B cell (primary cell): ENCODE measurements around the gene PROM2. TPM values are rescaled to one million over a fixed set of nuclear protein-coding genes. Genes with fewer than 3 reads are reported as not detected.
"Not testable (repeated sequence)": the region's sequence is repeated elsewhere in the genome, so short reads cannot be mapped to it uniquely, and the experiment has no call there.

ENCODE experiments used
- ATAC-seq: fragments of 200-7000 bp; cut with Tn5 transposase; one replicate; pipeline ENCODE4 v1.10.0; 2021; ENCODE audit warnings: low read depth, mild to moderate bottlenecking, moderate number of reproducible peaks, moderate library complexity
- CTCF ChIA-PET: fragments of 350-600 bp; sonication (Branson Sonifier 250); formaldehyde crosslinking; loops from one replicate; lab custom pipeline; 2021; ENCODE audit warnings: antibody characterized with exemption, inconsistent platforms; lab: Charles Lee
- POLR2A ChIA-PET: fragments of 350-600 bp; sonication (Branson Sonifier 250); formaldehyde crosslinking; loops from one replicate; lab custom pipeline; 2021; ENCODE audit warnings: antibody characterized with exemption; lab: Charles Lee
- DNase-seq: peaks from one replicate; pipeline ENCODE4 v3.0.0; 2013
- H2AFZ ChIP-seq: 2 replicates; pipeline ENCODE4 v1.6.1; 2012; ENCODE audit warnings: mild to moderate bottlenecking, low read depth, low read length; ENCODE audit not compliant: insufficient read depth, poor library complexity, severe bottlenecking
- H3K27ac ChIP-seq, 2 donors: 1 replicate in 1 of 2; 2 replicates in 1 of 2; pipeline ENCODE4 v1.5.1; 2012 to 2013; ENCODE audit warnings: low read length in 2 of 2, mild to moderate bottlenecking in 2 of 2, moderate library complexity in 1 of 2
- H3K27me3 ChIP-seq, 4 experiments: fragments of 200-600 bp in 1 of 4; sonication (generic) in 1 of 4; replicated peaks in 1 of 4; 1 replicate in 2 of 4; 2 replicates in 2 of 4; pipeline versions ENCODE4 v1.6.1 to v1.7.0; 2013 to 2016; ENCODE audit warnings: low read length in 3 of 4, mild to moderate bottlenecking in 2 of 4, mixed read lengths in 1 of 4, moderate library complexity in 1 of 4; ENCODE audit not compliant: insufficient read depth in 4 of 4, control insufficient read depth in 3 of 4; ENCODE audit errors: control extremely low read depth in 1 of 4
- H3K36me3 ChIP-seq, 2 experiments: replicated peaks in 1 of 2; 1 replicate in 1 of 2; 2 replicates in 1 of 2; pipeline versions ENCODE4 v1.6.1 to v1.7.1; 2013; ENCODE audit warnings: low read length in 1 of 2; ENCODE audit not compliant: insufficient read depth in 2 of 2, control insufficient read depth in 1 of 2; ENCODE audit errors: control extremely low read depth in 1 of 2, extremely low read depth in 1 of 2
- H3K4me1 ChIP-seq, 2 donors: fragments of 200-600 bp in 1 of 2; sonication (generic) in 1 of 2; 1 replicate in 1 of 2; 2 replicates in 1 of 2; pipeline versions ENCODE4 v1.5.1 to v1.6.1; 2013 to 2017; ENCODE audit warnings: low read length in 2 of 2; ENCODE audit not compliant: control insufficient read depth in 2 of 2, insufficient read depth in 2 of 2
- H3K4me2 ChIP-seq: replicated peaks from 2 replicates; pipeline ENCODE3; 2012; ENCODE audit warnings: mild to moderate bottlenecking, low read depth, low read length; ENCODE audit not compliant: poor library complexity, severe bottlenecking
- H3K4me3 ChIP-seq, 5 experiments: fragments of 200-600 bp in 1 of 5; sonication (generic) in 1 of 5; 1 replicate in 3 of 5; 2 replicates in 2 of 5; pipeline versions ENCODE4 v1.5.1 to v1.7.0; 2011 to 2016; ENCODE audit warnings: low read length in 4 of 5, mild to moderate bottlenecking in 4 of 5, low read depth in 2 of 5, control low read depth in 1 of 5, moderate library complexity in 1 of 5; ENCODE audit not compliant: insufficient read depth in 1 of 5; ENCODE audit errors: control extremely low read depth in 1 of 5, extremely low read depth in 1 of 5
- H3K79me2 ChIP-seq: fragments of 200-600 bp; sonication (generic); one replicate; pipeline ENCODE4 v1.6.0; 2016; ENCODE audit warnings: low read length; ENCODE audit not compliant: control insufficient read depth, insufficient read depth
- H3K9ac ChIP-seq: fragments of 200-600 bp; sonication (generic); 2 replicates; pipeline ENCODE4 v1.6.1; 2017; ENCODE audit warnings: mild to moderate bottlenecking, low read length, moderate library complexity
- H3K9me3 ChIP-seq, 3 donors: one replicate each; pipeline versions ENCODE4 v1.6.1 to v1.7.1; 2013; ENCODE audit warnings: low read length in 2 of 3; ENCODE audit not compliant: control insufficient read depth in 2 of 3, insufficient read depth in 1 of 3; ENCODE audit errors: control extremely low read depth in 1 of 3
- H4K20me1 ChIP-seq: 2 replicates; pipeline ENCODE4 v1.6.0; 2012; ENCODE audit warnings: mild to moderate bottlenecking, low read length; ENCODE audit not compliant: insufficient read depth, control insufficient read depth, poor library complexity, severe bottlenecking
- H3K27ac Mint-ChIP-seq: one replicate; pipeline ENCODE4 v1.8.0; 2021; ENCODE audit warnings: mixed read lengths
- H3K27me3 Mint-ChIP-seq: one replicate; pipeline ENCODE4 v1.8.0; 2021; ENCODE audit warnings: mixed read lengths
- H3K4me1 Mint-ChIP-seq: one replicate; pipeline ENCODE4 v1.8.0; 2021; ENCODE audit warnings: mixed read lengths
- H3K4me3 Mint-ChIP-seq: one replicate; pipeline ENCODE4 v1.8.0; 2021; ENCODE audit warnings: mixed read lengths
- H3K9me3 Mint-ChIP-seq: one replicate; pipeline ENCODE4 v1.8.0; 2022; ENCODE audit warnings: mixed read lengths; ENCODE audit not compliant: insufficient read depth
- CTCF ChIP-seq: fragments of 200-600 bp; IDR thresholded peaks from one replicate; pipeline ENCODE4 v1.8.0; 2022; ENCODE audit warnings: antibody characterized with exemption, mild to moderate bottlenecking
- EZH2 ChIP-seq: IDR thresholded peaks from 2 replicates; pipeline ENCODE4 v1.6.1; 2012; ENCODE audit warnings: borderline replicate concordance, low read depth, mild to moderate bottlenecking, moderate library complexity, low read length; ENCODE audit not compliant: insufficient read depth, poor library complexity, severe bottlenecking
- WGBS: methylation state at CpG from one replicate; pipeline ENCODE4 v1.1.5; 2013; ENCODE audit warnings: missing lambda C conversion rate; ENCODE audit not compliant: insufficient coverage; 5-methylcytosine and 5-hydroxymethylcytosine counted together
- intact Hi-C: fragments of 100-400 bp; cut with micrococcal nuclease; formaldehyde crosslinking; loops from one replicate; pipeline ENCODE4 v1.10.0; 2022
- polyA plus RNA-seq: library from polyadenylated mRNA; depleted of rRNA; stranded (reverse); fragments of >200 nt; gene quantifications from 2 replicates; pipeline ENCODE4 v1.2.3, GENCODE V29; 2012
- total RNA-seq, 2 donors: library from RNA; stranded (reverse); fragments of 120-200 nt in 1 of 2; gene quantifications; 1 replicate in 1 of 2; 2 replicates in 1 of 2; pipeline versions ENCODE4 v1.2.3 to v1.2.4, GENCODE V29; 2013 to 2022

The PROM2 gene
- total and polyA plus RNA-seq, 2 donors (not counting 1 experiment from before 2014, with no cell fraction given), result 0.67 to 1.3 TPM

DNA sequence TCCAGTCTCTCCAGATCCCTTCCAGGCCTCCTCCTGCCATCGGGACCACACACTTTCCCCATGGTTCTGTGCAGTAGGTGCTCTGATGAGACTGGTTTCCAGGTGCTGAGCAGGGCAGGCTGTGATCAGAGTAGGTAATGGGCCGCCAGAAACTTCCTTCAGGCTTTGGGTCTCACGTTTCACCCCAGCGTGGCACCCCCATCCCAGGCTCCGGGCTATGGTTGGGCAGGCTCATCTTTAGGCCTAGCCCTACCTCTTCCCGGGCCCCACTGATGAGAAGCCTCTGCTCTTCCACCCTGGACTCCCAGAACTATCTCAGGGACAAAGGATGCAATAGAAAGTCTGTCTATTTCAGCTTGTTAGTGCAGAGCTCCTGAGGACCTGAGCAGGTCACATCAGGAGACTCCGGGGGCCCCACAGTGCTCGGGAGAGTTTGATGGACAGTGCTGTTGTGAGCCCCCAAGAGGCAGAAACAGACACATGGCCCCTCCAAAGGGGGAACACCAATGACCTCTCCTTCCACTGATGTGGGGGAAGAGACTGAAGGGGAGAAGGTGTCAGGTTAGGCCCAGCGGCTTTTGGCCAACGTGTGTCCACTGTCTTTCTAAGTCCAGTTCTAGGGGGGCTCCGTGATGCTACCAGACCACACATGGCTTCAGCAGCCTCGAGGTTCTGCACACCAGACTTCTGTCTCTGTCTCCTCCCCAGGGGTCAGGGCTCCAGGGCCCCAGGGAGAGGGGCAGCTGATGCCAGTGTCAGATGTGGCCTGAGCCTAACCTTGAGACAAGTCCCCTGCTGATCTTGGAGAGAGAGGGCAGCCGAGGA is 5.8 kb upstream of the PROM2 start:
- TF ChIP-seq EZH2 (no peak), CTCF (no peak)
- H3K27ac Mint-ChIP-seq, result no peak overlapping the region
- no peaks in the 10 kb centered on the region for H3K4me1 Mint-ChIP-seq
- no peak overlapping the region for H3K4me2 ChIP-seq
- no peak overlapping the region for H3K9ac ChIP-seq
- no peak overlapping the region for H3K27ac ChIP-seq
- no peak overlapping the region for H3K4me3 Mint-ChIP-seq
- no peaks in the 10 kb centered on the region for H3K79me2 ChIP-seq
- CTCF ChIA-PET, result no interaction called here
- intact Hi-C loops, result no loop called here
- H3K36me3 ChIP-seq, result no peaks in the 10 kb centered on the region
- H3K27me3 ChIP-seq, result no peaks in the 10 kb centered on the region
- no peaks in the 10 kb centered on the region for H3K9me3 Mint-ChIP-seq
- ATAC-seq (no peak), DNase-seq (no peak)
- no peaks in the 10 kb centered on the region for H3K9me3 ChIP-seq
- H3K27me3 Mint-ChIP-seq, result peaks cover 3% of the 10 kb centered on the region
- no peak overlapping the region for H3K4me3 ChIP-seq
- H4K20me1 ChIP-seq, result no peaks in the 10 kb centered on the region
- no peaks in the 10 kb centered on the region for H3K4me1 ChIP-seq
- no peak overlapping the region for H2AFZ ChIP-seq
- POLR2A ChIA-PET, result no interaction called here
- 90% methylated on average over 13 of the region's 13 CpGs for WGBS

DNA sequence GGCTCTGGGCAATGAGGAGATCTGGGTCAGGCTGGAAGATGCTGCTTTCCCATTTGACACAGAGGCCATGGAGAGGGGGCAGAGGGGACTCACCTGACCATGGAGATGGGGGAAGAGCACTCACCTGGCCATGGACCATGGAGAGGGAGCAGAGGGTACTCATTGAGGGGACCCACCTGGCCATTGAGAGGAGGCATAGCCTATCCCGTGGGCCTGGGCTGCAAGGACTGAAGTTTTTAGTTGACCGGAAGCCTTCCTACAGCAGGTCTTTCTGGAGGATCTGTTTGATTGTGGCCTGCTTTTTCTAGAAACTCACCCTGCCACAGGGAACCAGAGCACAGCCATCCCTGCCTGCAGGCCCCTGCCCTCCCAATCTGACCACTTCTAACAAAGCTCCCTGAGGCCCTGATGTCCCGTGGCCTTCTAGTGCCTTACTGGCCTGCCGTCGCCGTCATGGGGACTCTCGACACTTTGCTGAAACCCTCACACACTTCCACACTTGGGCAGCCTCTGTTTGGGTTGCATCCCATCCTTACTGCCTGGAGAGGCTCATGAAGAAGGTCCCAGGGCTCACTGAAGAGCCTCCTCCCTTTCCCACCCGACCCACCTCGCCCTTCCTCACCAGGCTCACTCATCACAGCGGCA is 5.1 kb upstream of the PROM2 start:
- H4K20me1 ChIP-seq, result no peaks in the 10 kb centered on the region
- no peak overlapping the region for H3K4me3 ChIP-seq
- ATAC-seq (no peak), DNase-seq (no peak)
- no peak overlapping the region for H2AFZ ChIP-seq
- H3K4me3 Mint-ChIP-seq, result no peak overlapping the region
- H3K4me1 ChIP-seq, result no peaks in the 10 kb centered on the region
- intact Hi-C loops, result no loop called here
- H3K27me3 Mint-ChIP-seq, result peaks cover 3% of the 10 kb centered on the region
- no peaks in the 10 kb centered on the region for H3K9me3 Mint-ChIP-seq
- H3K27ac Mint-ChIP-seq, result no peak overlapping the region
- no peaks in the 10 kb centered on the region for H3K27me3 ChIP-seq
- H3K9me3 ChIP-seq, result no peaks in the 10 kb centered on the region
- no peaks in the 10 kb centered on the region for H3K79me2 ChIP-seq
- H3K4me1 Mint-ChIP-seq, result no peaks in the 10 kb centered on the region
- TF ChIP-seq EZH2 (no peak), CTCF (no peak)
- H3K27ac ChIP-seq, result no peak overlapping the region
- WGBS, result 91% methylated on average over 7 of the region's 10 CpGs
- ChIA-PET CTCF (no interaction called here), POLR2A (interaction anchor here (0.6 kb wide), 1 partner anchor 88 kb away, joined by 3 read pairs; no protein-coding TSS in a partner anchor)
- no peak overlapping the region for H3K4me2 ChIP-seq
- H3K36me3 ChIP-seq, result no peaks in the 10 kb centered on the region
- H3K9ac ChIP-seq, result no peak overlapping the region

DNA sequence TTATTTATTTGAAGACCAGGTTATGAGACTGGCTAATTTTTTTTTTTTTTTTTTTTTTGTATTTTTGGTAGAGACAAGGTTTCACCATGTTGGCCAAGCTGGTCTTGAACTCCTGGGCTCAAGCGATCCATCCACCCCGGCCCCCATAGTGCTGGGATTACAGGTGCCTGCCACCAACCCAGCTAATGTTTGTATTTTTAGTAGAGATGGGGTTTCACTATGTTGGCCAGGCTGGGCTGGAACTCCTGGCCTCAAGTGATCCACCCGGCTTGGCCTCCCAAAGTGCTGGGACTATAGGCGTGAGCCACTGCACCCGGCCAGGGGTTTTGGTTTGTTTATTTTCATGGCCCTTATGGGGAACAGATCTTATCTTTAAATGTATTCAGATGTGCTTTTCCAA is 4.5 kb upstream of the PROM2 start:
- H2AFZ ChIP-seq, H3K79me2 ChIP-seq, H3K9me3 ChIP-seq, H4K20me1 ChIP-seq, H3K27ac Mint-ChIP-seq, H3K9ac ChIP-seq, H3K4me1 ChIP-seq, H3K4me3 Mint-ChIP-seq, H3K4me1 Mint-ChIP-seq, ATAC-seq, intact Hi-C loops, H3K27ac ChIP-seq, H3K27me3 ChIP-seq, H3K4me2 ChIP-seq, DNase-seq, H3K4me3 ChIP-seq, H3K9me3 Mint-ChIP-seq, CTCF ChIA-PET, H3K36me3 ChIP-seq, H3K27me3 Mint-ChIP-seq: not testable (repeated sequence)
- WGBS, result 93% methylated on average over 3 of the region's 5 CpGs
- POLR2A ChIA-PET, result interaction anchor here (0.6 kb wide), 1 partner anchor 88 kb away, joined by 3 read pairs; no protein-coding TSS in a partner anchor
